PFSK-1 (cell line): ENCODE results near the gene CEMIP2.

Experiments
- FOXP2 ChIP-seq: optimal IDR thresholded peaks from 2 replicates; pipeline ENCODE3; 2011; ENCODE audit warnings: borderline replicate concordance, control low read depth, inconsistent platforms; ENCODE audit not compliant: insufficient read depth; ENCODE audit errors: extremely low read length, extremely low read depth
- POLR2AphosphoS5 ChIP-seq: IDR thresholded peaks from 2 replicates; pipeline ENCODE4 v1.6.1; 2012; ENCODE audit warnings: low read depth, mild to moderate bottlenecking, control low read depth, low read length, moderate library complexity
- REST ChIP-seq, 2 experiments: IDR thresholded peaks; 2 replicates each; pipeline versions ENCODE4 v1.6.1 to v1.8.0; 2011 to 2012; ENCODE audit warnings: low read depth in 2 of 2, low read length in 2 of 2, control low read depth in 1 of 2, inconsistent platforms in 1 of 2, mild to moderate bottlenecking in 1 of 2, moderate library complexity in 1 of 2; ENCODE audit not compliant: insufficient read depth in 1 of 2
- SIN3A ChIP-seq: IDR thresholded peaks from 2 replicates; pipeline ENCODE4 v1.6.1; 2012; ENCODE audit warnings: mild to moderate bottlenecking, low read length, moderate library complexity, borderline replicate concordance; ENCODE audit not compliant: insufficient read depth
- TAF1 ChIP-seq: IDR thresholded peaks from 2 replicates; pipeline ENCODE4 v1.6.1; 2012; ENCODE audit warnings: low read length, control low read depth, borderline replicate concordance; ENCODE audit not compliant: insufficient read depth

CEMIP2 gene

DNA sequence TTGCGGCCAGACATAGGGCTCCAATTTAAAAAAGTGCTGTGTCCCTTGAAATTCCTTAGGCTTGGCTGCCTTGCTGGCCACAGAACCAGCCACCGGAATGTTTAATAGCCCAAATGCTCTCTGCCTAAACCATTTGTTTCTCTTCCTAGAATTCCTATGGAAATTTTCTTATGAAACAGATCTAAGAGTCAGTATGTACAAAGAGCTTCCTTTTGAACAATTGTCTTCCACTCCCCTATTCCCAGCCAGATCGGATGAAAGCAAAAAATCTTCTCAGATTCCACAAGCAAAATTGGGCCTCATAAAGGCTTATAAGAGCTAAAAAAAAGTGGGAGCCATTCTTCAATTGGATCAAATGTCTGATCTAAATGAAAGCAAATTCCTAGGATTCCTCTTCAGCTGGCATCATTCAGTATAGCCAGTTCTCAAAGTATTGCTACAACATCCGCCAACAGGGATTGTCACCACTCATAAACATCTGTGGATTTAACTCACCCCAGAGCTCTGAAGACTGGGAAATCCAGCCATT is 104.3 kb downstream of the CEMIP2 start:
- no peak for TF ChIP-seq SIN3A
- no peak for TF ChIP-seq TAF1
- TF ChIP-seq FOXP2 = no peak
- TF ChIP-seq REST (IDR thresholded peaks at IDR 0.05; ENCODE audit: insufficient read depth in 1 of 2, low read depth in 2 of 2, low read length in 2 of 2) = no peak
- no peak for TF ChIP-seq POLR2AphosphoS5

GRCh38 chr9:71663216-71663615 is 105.1 kb downstream of the CEMIP2 start:
- TF ChIP-seq REST (IDR thresholded peaks at IDR 0.05; ENCODE audit: insufficient read depth in 1 of 2, low read depth in 2 of 2, low read length in 2 of 2) (no peak), SIN3A (no peak), TAF1 (no peak), FOXP2 (no peak), POLR2AphosphoS5 (no peak)

DNA sequence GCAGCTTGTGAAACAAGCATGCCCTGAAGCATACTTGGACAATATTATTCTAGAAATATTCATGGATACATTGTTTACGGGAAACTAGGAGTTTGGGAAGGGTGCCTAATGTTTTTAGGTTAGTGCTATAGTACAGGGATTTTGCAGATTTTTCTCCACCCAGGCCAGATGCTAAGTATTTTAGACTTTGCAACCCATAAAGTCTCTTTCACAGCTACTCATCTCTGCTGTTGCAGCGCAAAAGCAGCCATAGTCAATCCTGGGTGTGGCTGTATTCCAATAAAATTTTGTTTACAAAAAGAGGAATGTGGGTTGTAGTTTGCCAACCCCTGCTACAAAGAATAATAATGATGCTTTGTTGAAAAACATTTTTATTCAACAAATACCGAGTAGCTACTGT is 106.2 kb downstream of the CEMIP2 start:
- TF ChIP-seq REST (IDR thresholded peaks at IDR 0.05; ENCODE audit: insufficient read depth in 1 of 2, low read depth in 2 of 2, low read length in 2 of 2) = no peak
- TF ChIP-seq FOXP2 = no peak
- TF ChIP-seq TAF1 = no peak
- TF ChIP-seq POLR2AphosphoS5 = no peak

- TF ChIP-seq POLR2AphosphoS5 = no peak
- TF ChIP-seq REST (IDR thresholded peaks at IDR 0.05; ENCODE audit: insufficient read depth in 1 of 2, low read depth in 2 of 2, low read length in 2 of 2) = no peak
- no peak for TF ChIP-seq SIN3A
- TF ChIP-seq FOXP2 = no peak
- TF ChIP-seq TAF1 = no peak
Measured at GRCh38 chr9:71656496-71656895, 111.8 kb downstream of the CEMIP2 start.

- TF ChIP-seq REST (IDR thresholded peaks at IDR 0.05; ENCODE audit: insufficient read depth in 1 of 2, low read depth in 2 of 2, low read length in 2 of 2) (no peak), TAF1 (no peak), SIN3A (no peak), FOXP2 (no peak), POLR2AphosphoS5 (no peak)
Measured at GRCh38 chr9:71655778-71656177, 112.5 kb downstream of the CEMIP2 start.
